Vagina (tissue), 2 donors: ENCODE data around the gene IMMP2L. TPM values are rescaled to one million over a fixed set of nuclear protein-coding genes. Genes with fewer than 3 reads are reported as not detected.

Experiments
- DNase-seq, 2 donors: peaks; one replicate each; pipeline ENCODE4 v3.0.0-alpha.2; 2017; ENCODE audit errors: extremely low spot score in 2 of 2
- H3K27ac ChIP-seq: fragments of 200-600 bp; sonication (generic); one replicate; pipeline ENCODE4 v1.5.1; 2019
- H3K27me3 ChIP-seq: fragments of 200-600 bp; sonication (generic); one replicate; pipeline ENCODE4 v1.5.1; 2019
- H3K36me3 ChIP-seq, 2 donors: fragments of 200-600 bp; sonication (generic); one replicate each; pipeline ENCODE4 v1.5.1; 2017 to 2019
- H3K4me1 ChIP-seq: fragments of 200-600 bp; sonication (generic); one replicate; pipeline ENCODE4 v1.5.1; 2019
- H3K4me3 ChIP-seq, 2 donors: fragments of 200-600 bp; sonication (generic); 1 replicate in 1 of 2; 2 replicates in 1 of 2; pipeline ENCODE4 v1.5.1; 2016 to 2019
- H3K9me3 ChIP-seq: fragments of 200-600 bp; sonication (generic); one replicate; pipeline ENCODE4 v1.5.1; 2019
- CTCF ChIP-seq, 3 experiments: fragments of 450-650 bp in 2 of 3; fragments of 200-600 bp in 1 of 3; sonication (generic) in 1 of 3; IDR thresholded peaks; one replicate each; pipeline ENCODE4 v1.5.1; 2017 to 2019; ENCODE audit warnings: antibody characterized with exemption in 3 of 3, mild to moderate bottlenecking in 2 of 3, moderate library complexity in 2 of 3
- POLR2A ChIP-seq, 2 donors: fragments of 450-650 bp; IDR thresholded peaks; one replicate each; pipeline ENCODE4 v1.6.1; 2017; ENCODE audit warnings: antibody characterized with exemption in 2 of 2, mild to moderate bottlenecking in 2 of 2, moderate library complexity in 2 of 2
- POLR2AphosphoS5 ChIP-seq, 2 donors: sonication (generic); formaldehyde crosslinking; IDR thresholded peaks; one replicate each; pipeline ENCODE4 v1.9.0; 2017; ENCODE audit warnings: antibody characterized with exemption in 2 of 2, mild to moderate bottlenecking in 2 of 2, low read depth in 1 of 2; ENCODE audit not compliant: insufficient read depth in 1 of 2
- intact Hi-C: fragments of 100-400 bp; cut with DNase I; formaldehyde crosslinking; loops from one replicate; pipeline ENCODE4 v1.15.1; 2023
- total RNA-seq: library from RNA; depleted of rRNA; stranded (reverse); fragments of >200 nt; gene quantifications from one replicate; pipeline ENCODE4 v1.2.3, GENCODE V29; 2016

IMMP2L gene
- total RNA-seq, 1 donor from 2014 or later = 13.3 TPM

GRCh38 chr7:110857106-110857505, 705.2 kb downstream of the IMMP2L start:
- no peaks in the 10 kb centered on the region for H3K9me3 ChIP-seq
- no peaks in the 10 kb centered on the region for H3K36me3 ChIP-seq
- H3K27ac ChIP-seq = no peak overlapping the region
- intact Hi-C loops = no loop called here
- H3K27me3 ChIP-seq = no peaks in the 10 kb centered on the region
- DNase-seq = no peak
- TF ChIP-seq CTCF (IDR thresholded peaks at IDR 0.05) = no peak
- no peak for TF ChIP-seq POLR2A (IDR thresholded peaks at IDR 0.05)
- TF ChIP-seq POLR2AphosphoS5 (IDR thresholded peaks at IDR 0.05; ENCODE audit: insufficient read depth in 1 of 2, low read depth in 1 of 2) = no peak
- no peak overlapping the region for H3K4me3 ChIP-seq
- H3K4me1 ChIP-seq = peaks cover 7% of the 10 kb centered on the region

GRCh38 chr7:110856704-110857103, 705.6 kb downstream of the IMMP2L start:
- H3K4me1 ChIP-seq = peaks cover 7% of the 10 kb centered on the region
- TF ChIP-seq CTCF (IDR thresholded peaks at IDR 0.05) = no peak
- no peak for TF ChIP-seq POLR2A (IDR thresholded peaks at IDR 0.05)
- no peak for TF ChIP-seq POLR2AphosphoS5 (IDR thresholded peaks at IDR 0.05; ENCODE audit: insufficient read depth in 1 of 2, low read depth in 1 of 2)
- DNase-seq = no peak
- no peak overlapping the region for H3K27ac ChIP-seq
- intact Hi-C loops = no loop called here
- H3K36me3 ChIP-seq = no peaks in the 10 kb centered on the region
- no peak overlapping the region for H3K4me3 ChIP-seq
- H3K27me3 ChIP-seq = no peaks in the 10 kb centered on the region
- no peaks in the 10 kb centered on the region for H3K9me3 ChIP-seq

- Histone ChIP-seq H3K36me3 (no peaks in the 10 kb centered on the region), H3K9me3 (no peaks in the 10 kb centered on the region), H3K4me3 (no peak overlapping the region), H3K27me3 (no peaks in the 10 kb centered on the region), H3K4me1 (peaks cover 7% of the 10 kb centered on the region), H3K27ac (no peak overlapping the region)
- TF ChIP-seq POLR2AphosphoS5 (IDR thresholded peaks at IDR 0.05; ENCODE audit: insufficient read depth in 1 of 2, low read depth in 1 of 2) = no peak
- TF ChIP-seq CTCF (IDR thresholded peaks at IDR 0.05) = no peak
- TF ChIP-seq POLR2A (IDR thresholded peaks at IDR 0.05) = no peak
- no peak for DNase-seq
- intact Hi-C loops = no loop called here
Observed at GRCh38 chr7:110854651-110855050, 707.6 kb downstream of the IMMP2L start.

GRCh38 chr7:110854166-110854565, 708.1 kb downstream of the IMMP2L start:
- Histone ChIP-seq H3K4me1 (peaks cover 7% of the 10 kb centered on the region), H3K27me3 (no peaks in the 10 kb centered on the region), H3K36me3 (no peaks in the 10 kb centered on the region), H3K27ac (no peak overlapping the region), H3K9me3 (no peaks in the 10 kb centered on the region), H3K4me3 (no peak overlapping the region)
- intact Hi-C loops = no loop called here
- no peak for DNase-seq
- TF ChIP-seq POLR2AphosphoS5 (IDR thresholded peaks at IDR 0.05; ENCODE audit: insufficient read depth in 1 of 2, low read depth in 1 of 2) = no peak
- TF ChIP-seq POLR2A (IDR thresholded peaks at IDR 0.05) = no peak
- TF ChIP-seq CTCF (IDR thresholded peaks at IDR 0.05) = no peak

GRCh38 chr7:110853263-110853662, 709.0 kb downstream of the IMMP2L start:
- TF ChIP-seq CTCF (IDR thresholded peaks at IDR 0.05) = no peak
- no peak for DNase-seq
- H3K4me3 ChIP-seq = no peak overlapping the region
- peaks cover 7% of the 10 kb centered on the region for H3K4me1 ChIP-seq
- no peaks in the 10 kb centered on the region for H3K9me3 ChIP-seq
- no peaks in the 10 kb centered on the region for H3K27me3 ChIP-seq
- intact Hi-C loops = no loop called here
- H3K36me3 ChIP-seq = no peaks in the 10 kb centered on the region
- no peak overlapping the region for H3K27ac ChIP-seq
